SU-DHL-6 (cell line): Measurements from ENCODE around the gene GGT5.

Experiments
- H2AFZ ChIP-seq: fragments of 200-600 bp; sonication (generic); 2 replicates; pipeline ENCODE4 v1.6.1; 2014; ENCODE audit warnings: low read depth, mild to moderate bottlenecking, moderate library complexity, mixed read lengths, antibody characterized with exemption, low read length; ENCODE audit not compliant: severe bottlenecking
- H3F3A ChIP-seq: fragments of 200-600 bp; shearing (Covaris generic); 2 replicates; pipeline ENCODE4 v1.6.0; 2016; ENCODE audit warnings: antibody characterized with exemption, mild to moderate bottlenecking; ENCODE audit not compliant: insufficient read depth
- H3K27ac ChIP-seq: fragments of 200-600 bp; sonication (generic); 2 replicates; pipeline ENCODE4 v1.5.1; 2016; ENCODE audit warnings: low read depth, mild to moderate bottlenecking, low read length, moderate library complexity, mixed read lengths
- H3K27me3 ChIP-seq: fragments of 200-600 bp; sonication (generic), shearing (Covaris generic); 2 replicates; pipeline ENCODE4 v1.6.0; 2014; ENCODE audit warnings: mild to moderate bottlenecking, low read length
- H3K36me3 ChIP-seq: fragments of 200-600 bp; sonication (generic); 2 replicates; pipeline ENCODE4 v1.6.1; 2014; ENCODE audit warnings: mild to moderate bottlenecking, low read length, mixed read lengths
- H3K4me2 ChIP-seq: fragments of 300-600, 200-600 bp; shearing (Covaris generic), sonication (generic); 2 replicates; pipeline ENCODE4 v1.6.0; 2014; ENCODE audit warnings: low read length, low read depth, mild to moderate bottlenecking; ENCODE audit not compliant: poor library complexity, severe bottlenecking
- H3K4me3 ChIP-seq: fragments of 200-600 bp; sonication (generic); 2 replicates; pipeline ENCODE4 v1.5.1; 2014; ENCODE audit warnings: antibody characterized with exemption, low read length, mild to moderate bottlenecking, mixed read lengths; ENCODE audit not compliant: insufficient read depth, poor library complexity, severe bottlenecking
- H3K79me2 ChIP-seq: fragments of 200-600 bp; sonication (generic); 2 replicates; pipeline ENCODE4 v1.6.1; 2014; ENCODE audit warnings: mild to moderate bottlenecking, low read length, moderate library complexity; ENCODE audit not compliant: insufficient read depth
- H3K9ac ChIP-seq: fragments of 200-600 bp; sonication (generic); 2 replicates; pipeline ENCODE4 v1.7.0; 2014; ENCODE audit warnings: mild to moderate bottlenecking, low read length
- H3K9me2 ChIP-seq: fragments of 200-600 bp; sonication (generic); replicated peaks from 2 replicates; pipeline ENCODE4 v1.6.1; 2014; ENCODE audit warnings: low read length; ENCODE audit not compliant: insufficient read depth
- H3K9me3 ChIP-seq: fragments of 200-600 bp; sonication (generic); 2 replicates; pipeline ENCODE4 v1.6.1; 2014; ENCODE audit warnings: low read length, mixed read lengths; ENCODE audit not compliant: insufficient read depth
- H4K20me1 ChIP-seq: fragments of 200-600 bp; sonication (generic); 2 replicates; pipeline ENCODE4 v1.6.1; 2014; ENCODE audit warnings: low read depth, mild to moderate bottlenecking, antibody characterized with exemption, low read length, moderate library complexity, mixed read lengths
- EZH2phosphoT487 ChIP-seq: fragments of 200-600 bp; sonication (generic), shearing (Covaris generic); conservative IDR thresholded peaks from 2 replicates; pipeline ENCODE4 v1.6.1; 2018; ENCODE audit warnings: mild to moderate bottlenecking, antibody characterized with exemption, low read length, moderate library complexity, mixed read lengths
- TF ChIP-seq, protein P1 (sequence below): fragments of 200-600 bp; sonication (generic); IDR thresholded peaks from one replicate; pipeline ENCODE4 v1.5.1; 2017; ENCODE audit warnings: antibody characterized with exemption, mild to moderate bottlenecking, low read length, moderate library complexity; ENCODE audit not compliant: insufficient read depth, poor library complexity, severe bottlenecking

The GGT5 gene

GRCh38 chr22:24225951-24226350 is 18.9 kb downstream of the GGT5 start:
- Histone ChIP-seq H3K4me2 (no peak overlapping the region), H2AFZ (no peak overlapping the region), H3F3A (no peaks in the 10 kb centered on the region), H3K27ac (no peak overlapping the region), H3K9me3 (no peaks in the 10 kb centered on the region), H3K36me3 (no peaks in the 10 kb centered on the region), H3K79me2 (no peaks in the 10 kb centered on the region), H4K20me1 (no peaks in the 10 kb centered on the region), H3K9me2 (no peaks in the 10 kb centered on the region), H3K9ac (no peak overlapping the region), H3K4me3 (no peak overlapping the region), H3K27me3 (no peaks in the 10 kb centered on the region)
- TF ChIP-seq, protein P1, sequence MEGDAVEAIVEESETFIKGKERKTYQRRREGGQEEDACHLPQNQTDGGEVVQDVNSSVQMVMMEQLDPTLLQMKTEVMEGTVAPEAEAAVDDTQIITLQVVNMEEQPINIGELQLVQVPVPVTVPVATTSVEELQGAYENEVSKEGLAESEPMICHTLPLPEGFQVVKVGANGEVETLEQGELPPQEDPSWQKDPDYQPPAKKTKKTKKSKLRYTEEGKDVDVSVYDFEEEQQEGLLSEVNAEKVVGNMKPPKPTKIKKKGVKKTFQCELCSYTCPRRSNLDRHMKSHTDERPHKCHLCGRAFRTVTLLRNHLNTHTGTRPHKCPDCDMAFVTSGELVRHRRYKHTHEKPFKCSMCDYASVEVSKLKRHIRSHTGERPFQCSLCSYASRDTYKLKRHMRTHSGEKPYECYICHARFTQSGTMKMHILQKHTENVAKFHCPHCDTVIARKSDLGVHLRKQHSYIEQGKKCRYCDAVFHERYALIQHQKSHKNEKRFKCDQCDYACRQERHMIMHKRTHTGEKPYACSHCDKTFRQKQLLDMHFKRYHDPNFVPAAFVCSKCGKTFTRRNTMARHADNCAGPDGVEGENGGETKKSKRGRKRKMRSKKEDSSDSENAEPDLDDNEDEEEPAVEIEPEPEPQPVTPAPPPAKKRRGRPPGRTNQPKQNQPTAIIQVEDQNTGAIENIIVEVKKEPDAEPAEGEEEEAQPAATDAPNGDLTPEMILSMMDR = no peak
- TF ChIP-seq EZH2phosphoT487 = no peak

DNA sequence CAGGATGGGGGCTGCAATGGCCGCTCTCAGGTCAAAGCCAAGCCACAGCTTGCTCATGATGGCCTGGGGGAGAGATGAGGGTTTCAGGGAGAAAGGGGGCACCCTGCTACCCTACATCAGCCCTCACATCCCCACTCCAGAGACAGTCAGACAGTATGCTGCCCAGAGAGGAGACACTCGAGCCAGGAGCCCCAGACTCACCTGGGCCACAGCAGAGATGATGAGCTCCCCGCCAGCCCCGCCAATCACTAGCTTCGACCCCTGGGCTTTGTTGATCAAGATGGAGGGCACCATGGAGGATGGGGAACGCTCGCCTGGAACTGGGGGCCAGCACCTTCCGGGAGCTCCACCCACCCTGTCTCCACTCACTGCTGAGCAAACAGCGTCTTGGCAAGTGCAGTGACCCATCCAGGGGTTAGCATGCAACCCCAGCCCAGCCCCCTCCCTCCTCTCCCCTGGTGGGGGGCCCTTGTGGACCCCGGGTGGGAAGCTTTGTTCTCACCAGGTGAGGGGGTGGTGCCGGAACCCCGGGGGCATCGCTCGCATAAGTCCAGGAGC is 19.8 kb downstream of the GGT5 start:
- no peaks in the 10 kb centered on the region for H3K9me2 ChIP-seq

DNA sequence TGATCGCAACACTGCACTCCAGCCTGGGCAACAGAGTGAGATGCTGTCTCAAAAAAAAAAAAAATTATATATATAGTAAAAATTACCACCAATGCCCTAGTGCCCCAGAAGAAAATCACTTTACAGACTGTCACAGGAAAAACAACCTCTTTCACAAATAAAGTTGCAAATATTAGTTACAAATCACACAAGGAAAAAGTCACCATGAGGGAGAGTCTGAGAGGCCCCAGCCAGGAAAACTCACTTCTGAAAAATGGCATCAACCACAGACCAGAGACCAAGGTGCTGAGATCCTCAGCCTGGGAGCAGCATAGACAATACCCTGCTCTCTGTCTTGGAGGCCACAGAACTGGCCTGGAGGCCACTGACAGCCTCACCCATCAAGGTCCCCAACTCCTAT is 20.4 kb downstream of the GGT5 start:
- no peak overlapping the region for H3K9ac ChIP-seq
- no peak overlapping the region for H3K4me2 ChIP-seq
- no peak overlapping the region for H3K4me3 ChIP-seq
- no peaks in the 10 kb centered on the region for H3K27me3 ChIP-seq
- H3K9me3 ChIP-seq = no peaks in the 10 kb centered on the region
- no peak overlapping the region for H3K27ac ChIP-seq
- H4K20me1 ChIP-seq = no peaks in the 10 kb centered on the region
- TF ChIP-seq, protein P1 = no peak
- no peak for TF ChIP-seq EZH2phosphoT487
- H3K9me2 ChIP-seq = no peaks in the 10 kb centered on the region
- no peak overlapping the region for H2AFZ ChIP-seq
- H3F3A ChIP-seq = no peaks in the 10 kb centered on the region
- H3K79me2 ChIP-seq = no peaks in the 10 kb centered on the region
- H3K36me3 ChIP-seq = no peaks in the 10 kb centered on the region

More for the DNA sequence above, 19.8 kb downstream of the GGT5 start:
- H2AFZ ChIP-seq = no peak overlapping the region
- H3K36me3 ChIP-seq = no peaks in the 10 kb centered on the region
- no peaks in the 10 kb centered on the region for H3K9me3 ChIP-seq
- H4K20me1 ChIP-seq = no peaks in the 10 kb centered on the region
- no peaks in the 10 kb centered on the region for H3K27me3 ChIP-seq
- H3K4me2 ChIP-seq = no peak overlapping the region
- H3K4me3 ChIP-seq = no peak overlapping the region
- TF ChIP-seq EZH2phosphoT487 = no peak
- TF ChIP-seq, protein P1 = no peak
- H3F3A ChIP-seq = no peaks in the 10 kb centered on the region
- no peak overlapping the region for H3K9ac ChIP-seq
- no peak overlapping the region for H3K27ac ChIP-seq
- H3K79me2 ChIP-seq = no peaks in the 10 kb centered on the region
